IMR-90 (cell line): ENCODE results near the gene C22orf39. TPM values are rescaled to one million over a fixed set of nuclear protein-coding genes. Genes with fewer than 3 reads are reported as not detected.

Experiments
- ATAC-seq: fragments of 200-7000 bp; cut with Tn5 transposase; 2 replicates; pipeline ENCODE4 v1.9.1; 2020; ENCODE audit warnings: low read depth, mild to moderate bottlenecking, moderate library complexity
- BruUV-seq: library from RNA; stranded (reverse); fragments of 400-500 nt; replicated peaks from 2 replicates; lab custom pipeline; 2021; lab: Mats Ljungman, UMichigan
- CTCF ChIA-PET: fragments of 300-600 bp; formaldehyde crosslinking; extraction: SDS; loops from one replicate; lab custom pipeline; 2021; ENCODE audit warnings: antibody characterized with exemption; lab: Yijun Ruan, JAX
- POLR2A ChIA-PET: fragments of 300-600 bp; sonication (Branson Sonifier 250); formaldehyde crosslinking; loops from one replicate; lab custom pipeline; 2022; ENCODE audit warnings: antibody characterized with exemption; ENCODE audit not compliant: unreplicated experiment; lab: Charles Lee
- DNase-seq: peaks from one replicate; pipeline ENCODE4 v3.0.0; 2013
- H2AFZ ChIP-seq: replicated peaks from 2 replicates; pipeline ENCODE3; 2013; ENCODE audit warnings: low read length, mild to moderate bottlenecking; ENCODE audit not compliant: poor library complexity
- H2AK5ac ChIP-seq: 2 replicates; pipeline ENCODE4 v1.6.1; 2013; ENCODE audit warnings: low read depth, low read length, inconsistent platforms
- H2AK9ac ChIP-seq: replicated peaks from 2 replicates; pipeline ENCODE3; 2013; ENCODE audit warnings: mild to moderate bottlenecking, low read depth, low read length, moderate library complexity; ENCODE audit not compliant: poor library complexity
- H2BK120ac ChIP-seq: 2 replicates; pipeline ENCODE4 v1.6.1; 2013; ENCODE audit warnings: low read depth, low read length, inconsistent platforms
- H2BK15ac ChIP-seq: 3 replicates; pipeline ENCODE4 v1.6.1; 2013; ENCODE audit warnings: low read depth, low read length, inconsistent platforms
- H2BK20ac ChIP-seq: 2 replicates; pipeline ENCODE4 v1.6.1; 2013; ENCODE audit warnings: low read depth, mild to moderate bottlenecking, inconsistent platforms, low read length, moderate library complexity
- H2BK5ac ChIP-seq: 2 replicates; pipeline ENCODE4 v1.6.1; 2013; ENCODE audit warnings: mild to moderate bottlenecking, low read depth, low read length, inconsistent platforms; ENCODE audit not compliant: poor library complexity, severe bottlenecking
- H3K14ac ChIP-seq: replicated peaks from 2 replicates; pipeline ENCODE4 v1.6.1; 2013; ENCODE audit warnings: low read depth, low read length, inconsistent platforms
- H3K18ac ChIP-seq: 2 replicates; pipeline ENCODE4 v1.6.1; 2013; ENCODE audit warnings: low read depth, low read length, control low read depth
- H3K23ac ChIP-seq: 2 replicates; pipeline ENCODE4 v1.6.1; 2013; ENCODE audit warnings: low read depth, low read length, inconsistent platforms
- H3K27ac ChIP-seq: 2 replicates; pipeline ENCODE4 v1.5.1; 2013; ENCODE audit warnings: mild to moderate bottlenecking, control low read depth, low read length; ENCODE audit not compliant: insufficient read depth
- H3K27me3 ChIP-seq: 2 replicates; pipeline ENCODE4 v1.6.1; 2013; ENCODE audit warnings: low read length; ENCODE audit not compliant: control insufficient read depth, insufficient read depth
- H3K36me3 ChIP-seq: 2 replicates; pipeline ENCODE4 v1.6.1; 2013; ENCODE audit warnings: low read length, mixed read lengths; ENCODE audit not compliant: control insufficient read depth, insufficient read depth
- H3K4ac ChIP-seq: 2 replicates; pipeline ENCODE4 v1.6.1; 2013; ENCODE audit warnings: low read depth, low read length, inconsistent platforms
- H3K4me1 ChIP-seq: 2 replicates; pipeline ENCODE4 v1.6.1; 2013; ENCODE audit warnings: low read length, mixed read lengths; ENCODE audit not compliant: control insufficient read depth, insufficient read depth
- H3K4me2 ChIP-seq: 2 replicates; pipeline ENCODE4 v1.6.1; 2013; ENCODE audit warnings: low read depth, mild to moderate bottlenecking, control low read depth, low read length, moderate library complexity
- H3K4me3 ChIP-seq: 2 replicates; pipeline ENCODE4 v1.5.1; 2013; ENCODE audit warnings: low read depth, mild to moderate bottlenecking, control low read depth, low read length, moderate library complexity; ENCODE audit not compliant: insufficient read depth
- H3K56ac ChIP-seq: 2 replicates; pipeline ENCODE4 v1.6.1; 2013; ENCODE audit warnings: low read length, inconsistent platforms; ENCODE audit not compliant: insufficient read depth; ENCODE audit errors: extremely low read depth
- H3K79me1 ChIP-seq, 2 experiments: 2 replicates each; pipeline ENCODE4 v1.6.1; 2013; ENCODE audit warnings: low read length in 2 of 2, inconsistent platforms in 1 of 2, low read depth in 1 of 2
- H3K9ac ChIP-seq: 2 replicates; pipeline ENCODE4 v1.6.1; 2013; ENCODE audit warnings: low read depth, low read length, control low read depth
- H3K9me1 ChIP-seq: 2 replicates; pipeline ENCODE4 v1.6.1; 2013; ENCODE audit warnings: low read length, inconsistent platforms; ENCODE audit not compliant: insufficient read depth
- H3K9me3 ChIP-seq: 2 replicates; pipeline ENCODE4 v1.6.1; 2013; ENCODE audit warnings: low read length; ENCODE audit not compliant: control insufficient read depth, insufficient read depth
- H4K20me1 ChIP-seq: 2 replicates; pipeline ENCODE4 v1.6.1; 2013; ENCODE audit warnings: low read length, inconsistent platforms; ENCODE audit not compliant: insufficient read depth
- H4K5ac ChIP-seq: 2 replicates; pipeline ENCODE4 v1.6.1; 2013; ENCODE audit warnings: mild to moderate bottlenecking, low read depth, low read length, control low read depth
- H4K8ac ChIP-seq, 2 experiments: 2 replicates each; pipeline ENCODE4 v1.6.1; 2013; ENCODE audit warnings: low read depth in 2 of 2, low read length in 2 of 2, control low read depth in 1 of 2, inconsistent platforms in 1 of 2
- H4K91ac ChIP-seq: 2 replicates; pipeline ENCODE4 v1.6.1; 2013; ENCODE audit warnings: low read depth, low read length, inconsistent platforms; ENCODE audit not compliant: insufficient read depth
- CEBPB ChIP-seq: IDR thresholded peaks from 2 replicates; pipeline ENCODE4 v1.6.1; 2012; ENCODE audit warnings: low read depth, low read length, improper control_type of control experiment
- CHD1 ChIP-seq: IDR thresholded peaks from 2 replicates; pipeline ENCODE4 v1.6.1; 2012; ENCODE audit warnings: low read depth, low read length, improper control_type of control experiment
- FOS ChIP-seq: fragments of 150-350 bp; IDR thresholded peaks from 2 replicates; pipeline ENCODE4 v1.6.1; 2016; ENCODE audit warnings: low read depth, low read length
- MAFK ChIP-seq: IDR thresholded peaks from 2 replicates; pipeline ENCODE4 v1.6.1; 2012; ENCODE audit warnings: low read depth, low read length, improper control_type of control experiment
- MAZ ChIP-seq: IDR thresholded peaks from 2 replicates; pipeline ENCODE4 v1.6.1; 2012; ENCODE audit warnings: low read depth, mild to moderate bottlenecking, low read length, improper control_type of control experiment, moderate library complexity, borderline replicate concordance
- MXI1 ChIP-seq: IDR thresholded peaks from 2 replicates; pipeline ENCODE4 v1.6.1; 2012; ENCODE audit warnings: low read depth, mild to moderate bottlenecking, low read length, moderate library complexity, borderline replicate concordance
- NFE2L2 ChIP-seq: fragments of 150-350 bp; IDR thresholded peaks from 2 replicates; pipeline ENCODE4 v1.6.1; 2016; ENCODE audit warnings: low read depth, mild to moderate bottlenecking, low read length
- POLR2A ChIP-seq: IDR thresholded peaks from 2 replicates; pipeline ENCODE4 v1.6.1; 2012; ENCODE audit warnings: mild to moderate bottlenecking, low read depth, low read length
- RCOR1 ChIP-seq: IDR thresholded peaks from 2 replicates; pipeline ENCODE4 v1.6.1; 2012; ENCODE audit warnings: mild to moderate bottlenecking, low read length, improper control_type of control experiment; ENCODE audit not compliant: insufficient replicate concordance
- RFX5 ChIP-seq: IDR thresholded peaks from 2 replicates; pipeline ENCODE4 v1.8.0; 2012; ENCODE audit warnings: low read depth, mild to moderate bottlenecking, low read length, moderate library complexity
- SMC3 ChIP-seq: fragments of 150-350 bp; IDR thresholded peaks from 2 replicates; pipeline ENCODE4 v1.6.1; 2016; ENCODE audit warnings: low read depth, mild to moderate bottlenecking, antibody characterized with exemption, low read length, moderate library complexity
- WGBS, 2 experiments: methylation state at CpG; one replicate each; pipeline versions ENCODE4 v1.1.5 to v1.1.7; 2013; ENCODE audit warnings: missing lambda C conversion rate in 2 of 2; ENCODE audit not compliant: insufficient read length in 1 of 2; ENCODE audit errors: extremely low coverage in 2 of 2; 5-methylcytosine and 5-hydroxymethylcytosine counted together
- dilution Hi-C: fragments of 300-500 bp; cut with HindIII; formaldehyde crosslinking; loops from one replicate; pipeline ENCODE4 v1.14.3; 2018; ENCODE audit warnings: low sequenced_read_pairs; ENCODE audit not compliant: unreplicated experiment
- in situ Hi-C: fragments of 300-500 bp; cut with MboI; formaldehyde crosslinking; loops from 3 replicates; pipeline ENCODE4 v1.14.3; 2019; ENCODE audit warnings: low sequenced_read_pairs, inconsistent platforms, mixed read lengths
- intact Hi-C: fragments of 100-400 bp; cut with micrococcal nuclease; formaldehyde crosslinking; loops from 2 replicates; pipeline ENCODE4 v1.10.0; 2022
- polyA plus RNA-seq, 3 experiments: library from polyadenylated mRNA; depleted of rRNA; stranded (reverse); fragments of >200 nt; gene quantifications; 2 replicates each; pipeline ENCODE4 v1.2.3, GENCODE V29; 2012; ENCODE audit warnings: low replicate concordance in 1 of 3
- total RNA-seq: library from RNA; depleted of rRNA; stranded (reverse); fragments of >200 nt; gene quantifications from 2 replicates; pipeline ENCODE4 v1.2.3, GENCODE V29; 2012
- TF ChIP-seq, protein P1 (sequence below): fragments of 150-350 bp; IDR thresholded peaks from 2 replicates; pipeline ENCODE4 v1.6.1; 2017; ENCODE audit warnings: mild to moderate bottlenecking, antibody characterized with exemption, low read length, low read depth
- TF ChIP-seq, protein P2 (sequence below): fragments of 150-350 bp; IDR thresholded peaks from 2 replicates; pipeline ENCODE4 v1.6.1; 2016; ENCODE audit warnings: low read depth, mild to moderate bottlenecking, low read length, moderate library complexity, borderline replicate concordance
- TF ChIP-seq, protein P3 (sequence below): conservative IDR thresholded peaks from 2 replicates; pipeline ENCODE4 v1.5.1; 2012; ENCODE audit warnings: mild to moderate bottlenecking, low read depth, low read length, improper control_type of control experiment

The C22orf39 gene
- total and polyA plus RNA-seq, 2 of the 4 experiments (the other 2 are of a cell fraction): 8.2 to 8.9 TPM

DNA sequence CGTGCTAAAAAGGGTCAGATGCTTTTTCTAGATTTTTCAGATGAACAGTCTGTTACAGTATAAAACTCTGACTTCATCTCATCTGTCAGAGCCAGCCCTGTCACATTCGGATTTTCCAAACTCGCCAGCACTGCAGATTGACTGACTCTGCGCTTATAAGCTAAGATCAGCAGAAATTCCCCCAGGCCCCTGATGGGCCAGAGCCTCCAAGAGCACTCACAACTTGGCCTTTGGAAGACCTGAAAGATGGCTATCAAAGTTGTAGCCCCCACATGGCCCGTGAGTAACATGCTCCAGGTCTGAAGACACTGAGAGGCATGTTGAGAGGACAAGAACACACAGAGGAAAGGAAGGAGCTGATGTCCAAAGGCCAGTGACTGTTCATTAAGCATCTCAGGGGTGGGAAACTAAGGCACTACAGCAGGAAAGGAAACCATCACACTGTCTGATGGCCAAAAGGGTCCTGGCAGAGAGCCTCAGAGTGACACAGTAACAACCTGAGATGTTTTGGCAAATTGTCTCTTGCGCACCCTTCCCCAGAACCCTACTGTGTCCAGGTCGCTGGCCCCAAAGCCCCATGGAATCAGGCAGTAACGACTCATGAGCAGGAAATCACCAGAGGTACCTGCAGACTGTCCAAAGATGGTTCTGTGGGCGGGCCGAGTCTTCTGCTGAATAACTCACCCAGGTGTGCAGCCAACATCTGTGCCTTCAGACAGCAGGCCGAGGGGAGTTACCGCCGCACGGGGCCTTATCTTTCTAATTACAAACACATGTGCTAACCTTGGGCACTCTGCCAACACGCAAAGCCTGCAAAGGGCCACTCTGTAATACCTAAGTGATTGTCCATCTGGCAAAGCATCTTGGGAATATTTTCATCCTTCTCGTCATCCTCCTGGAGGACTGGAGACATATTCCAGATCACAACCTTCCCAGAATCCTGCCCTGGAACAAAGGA, 39.6 kb downstream of the C22orf39 start:
- H3K9me3 ChIP-seq: no peaks in the 10 kb centered on the region
- in situ Hi-C loops: no loop called here
- peaks cover 19% of the 10 kb centered on the region for H3K9me1 ChIP-seq
- dilution Hi-C loops: no loop called here
- no peak overlapping the region for H3K23ac ChIP-seq
- no TSS peak for BruUV-seq
- intact Hi-C loops: no loop called here
- H3K4ac ChIP-seq: no peak overlapping the region
- no peak overlapping the region for H2AK5ac ChIP-seq
- H3K4me1 ChIP-seq: peaks cover 3% of the 10 kb centered on the region
- ChIA-PET CTCF (no interaction called here), POLR2A (no interaction called here)
- H4K8ac ChIP-seq: no peak overlapping the region
- H4K20me1 ChIP-seq: peaks cover 26% of the 10 kb centered on the region
- peaks cover 38% of the 10 kb centered on the region for H3K36me3 ChIP-seq
- H4K91ac ChIP-seq: no peak overlapping the region
- H4K5ac ChIP-seq: no peak overlapping the region
- no peak overlapping the region for H2BK5ac ChIP-seq
- H3K56ac ChIP-seq: no peak overlapping the region
- H2AK9ac ChIP-seq: no peak overlapping the region
- H2BK120ac ChIP-seq: no peak overlapping the region
- peaks cover 44 to 65% of the 10 kb centered on the region in 2 experiments for H3K79me1 ChIP-seq
- DNase-seq (peak; percentile 29), ATAC-seq (no peak)
- H3K4me2 ChIP-seq: no peak overlapping the region
- 98% methylated on average over 8 of the region's 16 CpGs; no CpG with 5 or more reads in 1 of the 2 experiments for WGBS, 2 experiments
- H2BK20ac ChIP-seq: no peak overlapping the region
- H2AFZ ChIP-seq: no peak overlapping the region
- no peaks in the 10 kb centered on the region for H3K27me3 ChIP-seq
- H2BK15ac ChIP-seq: no peak overlapping the region
- H3K9ac ChIP-seq: no peak overlapping the region
- H3K27ac ChIP-seq: no peak overlapping the region
- H3K4me3 ChIP-seq: no peak overlapping the region
- no peak overlapping the region for H3K18ac ChIP-seq
- no peak overlapping the region for H3K14ac ChIP-seq
- TF ChIP-seq MAZ (no peak), MXI1 (no peak), RFX5 (no peak), MAFK (no peak), SMC3 (no peak), POLR2A (no peak), CEBPB (no peak), RCOR1 (no peak), FOS (no peak), NFE2L2 (no peak), CHD1 (no peak)
- TF ChIP-seq, protein P1, sequence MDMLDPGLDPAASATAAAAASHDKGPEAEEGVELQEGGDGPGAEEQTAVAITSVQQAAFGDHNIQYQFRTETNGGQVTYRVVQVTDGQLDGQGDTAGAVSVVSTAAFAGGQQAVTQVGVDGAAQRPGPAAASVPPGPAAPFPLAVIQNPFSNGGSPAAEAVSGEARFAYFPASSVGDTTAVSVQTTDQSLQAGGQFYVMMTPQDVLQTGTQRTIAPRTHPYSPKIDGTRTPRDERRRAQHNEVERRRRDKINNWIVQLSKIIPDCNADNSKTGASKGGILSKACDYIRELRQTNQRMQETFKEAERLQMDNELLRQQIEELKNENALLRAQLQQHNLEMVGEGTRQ: no peak
- TF ChIP-seq, protein P2, sequence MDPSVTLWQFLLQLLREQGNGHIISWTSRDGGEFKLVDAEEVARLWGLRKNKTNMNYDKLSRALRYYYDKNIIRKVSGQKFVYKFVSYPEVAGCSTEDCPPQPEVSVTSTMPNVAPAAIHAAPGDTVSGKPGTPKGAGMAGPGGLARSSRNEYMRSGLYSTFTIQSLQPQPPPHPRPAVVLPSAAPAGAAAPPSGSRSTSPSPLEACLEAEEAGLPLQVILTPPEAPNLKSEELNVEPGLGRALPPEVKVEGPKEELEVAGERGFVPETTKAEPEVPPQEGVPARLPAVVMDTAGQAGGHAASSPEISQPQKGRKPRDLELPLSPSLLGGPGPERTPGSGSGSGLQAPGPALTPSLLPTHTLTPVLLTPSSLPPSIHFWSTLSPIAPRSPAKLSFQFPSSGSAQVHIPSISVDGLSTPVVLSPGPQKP: no peak
- TF ChIP-seq, protein P3, sequence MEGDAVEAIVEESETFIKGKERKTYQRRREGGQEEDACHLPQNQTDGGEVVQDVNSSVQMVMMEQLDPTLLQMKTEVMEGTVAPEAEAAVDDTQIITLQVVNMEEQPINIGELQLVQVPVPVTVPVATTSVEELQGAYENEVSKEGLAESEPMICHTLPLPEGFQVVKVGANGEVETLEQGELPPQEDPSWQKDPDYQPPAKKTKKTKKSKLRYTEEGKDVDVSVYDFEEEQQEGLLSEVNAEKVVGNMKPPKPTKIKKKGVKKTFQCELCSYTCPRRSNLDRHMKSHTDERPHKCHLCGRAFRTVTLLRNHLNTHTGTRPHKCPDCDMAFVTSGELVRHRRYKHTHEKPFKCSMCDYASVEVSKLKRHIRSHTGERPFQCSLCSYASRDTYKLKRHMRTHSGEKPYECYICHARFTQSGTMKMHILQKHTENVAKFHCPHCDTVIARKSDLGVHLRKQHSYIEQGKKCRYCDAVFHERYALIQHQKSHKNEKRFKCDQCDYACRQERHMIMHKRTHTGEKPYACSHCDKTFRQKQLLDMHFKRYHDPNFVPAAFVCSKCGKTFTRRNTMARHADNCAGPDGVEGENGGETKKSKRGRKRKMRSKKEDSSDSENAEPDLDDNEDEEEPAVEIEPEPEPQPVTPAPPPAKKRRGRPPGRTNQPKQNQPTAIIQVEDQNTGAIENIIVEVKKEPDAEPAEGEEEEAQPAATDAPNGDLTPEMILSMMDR: no peak
